Breast epithelium (tissue), 3 donors: ENCODE measurements around the gene IZUMO1R.

Source experiments
- POLR2A ChIP-seq: fragments of 450-650 bp; IDR thresholded peaks from one replicate; pipeline ENCODE4 v1.6.1; 2016; ENCODE audit warnings: antibody characterized with exemption, mild to moderate bottlenecking, moderate library complexity
- TF ChIP-seq, protein P1 (sequence below), 3 donors: fragments of 450-650 bp; IDR thresholded peaks; one replicate each; pipeline ENCODE4 v1.5.1; 2016 to 2017; ENCODE audit warnings: antibody characterized with exemption in 3 of 3, mild to moderate bottlenecking in 3 of 3, moderate library complexity in 3 of 3

DNA sequence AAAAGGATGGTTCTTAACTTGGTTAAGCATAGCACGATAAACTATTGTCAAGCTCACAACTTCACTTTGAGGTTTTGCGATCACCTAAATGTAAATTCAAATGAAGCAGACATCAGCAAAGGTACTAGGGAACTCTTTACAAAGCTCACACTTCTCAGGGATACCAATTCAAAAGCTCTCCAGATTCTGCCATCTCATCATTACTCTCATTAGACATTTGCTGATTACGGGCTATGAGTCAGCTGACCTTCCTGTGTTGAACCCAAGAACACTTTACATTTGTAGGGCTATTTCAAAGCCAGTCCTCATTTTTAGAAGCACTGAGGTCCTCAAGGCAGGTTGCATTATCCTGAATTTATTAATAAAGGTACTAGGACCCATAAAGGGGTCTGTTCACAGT lies 28.4 kb upstream of the IZUMO1R start:
- TF ChIP-seq, protein P1, sequence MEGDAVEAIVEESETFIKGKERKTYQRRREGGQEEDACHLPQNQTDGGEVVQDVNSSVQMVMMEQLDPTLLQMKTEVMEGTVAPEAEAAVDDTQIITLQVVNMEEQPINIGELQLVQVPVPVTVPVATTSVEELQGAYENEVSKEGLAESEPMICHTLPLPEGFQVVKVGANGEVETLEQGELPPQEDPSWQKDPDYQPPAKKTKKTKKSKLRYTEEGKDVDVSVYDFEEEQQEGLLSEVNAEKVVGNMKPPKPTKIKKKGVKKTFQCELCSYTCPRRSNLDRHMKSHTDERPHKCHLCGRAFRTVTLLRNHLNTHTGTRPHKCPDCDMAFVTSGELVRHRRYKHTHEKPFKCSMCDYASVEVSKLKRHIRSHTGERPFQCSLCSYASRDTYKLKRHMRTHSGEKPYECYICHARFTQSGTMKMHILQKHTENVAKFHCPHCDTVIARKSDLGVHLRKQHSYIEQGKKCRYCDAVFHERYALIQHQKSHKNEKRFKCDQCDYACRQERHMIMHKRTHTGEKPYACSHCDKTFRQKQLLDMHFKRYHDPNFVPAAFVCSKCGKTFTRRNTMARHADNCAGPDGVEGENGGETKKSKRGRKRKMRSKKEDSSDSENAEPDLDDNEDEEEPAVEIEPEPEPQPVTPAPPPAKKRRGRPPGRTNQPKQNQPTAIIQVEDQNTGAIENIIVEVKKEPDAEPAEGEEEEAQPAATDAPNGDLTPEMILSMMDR (IDR thresholded peaks at IDR 0.05), result no peak
- no peak for TF ChIP-seq POLR2A
